Ectodermal cell (in vitro differentiated cells): ENCODE measurements around the gene METTL26.

Experiments
- H3K27ac ChIP-seq: 2 replicates; pipeline ENCODE4 v1.7.0; 2013; ENCODE audit warnings: mild to moderate bottlenecking, low read depth, low read length; ENCODE audit not compliant: insufficient read depth, poor library complexity, severe bottlenecking
- H3K27me3 ChIP-seq: 2 replicates; pipeline ENCODE4 v1.7.0; 2013; ENCODE audit warnings: mild to moderate bottlenecking, low read length; ENCODE audit not compliant: insufficient read depth, control insufficient read depth, poor library complexity, severe bottlenecking
- H3K36me3 ChIP-seq: one replicate; pipeline ENCODE4 v1.7.0; 2013; ENCODE audit warnings: low read length; ENCODE audit not compliant: control insufficient read depth, insufficient read depth
- H3K4me1 ChIP-seq: one replicate; pipeline ENCODE4 v1.7.0; 2013; ENCODE audit warnings: low read length; ENCODE audit not compliant: control insufficient read depth, insufficient read depth
- H3K4me3 ChIP-seq: 2 replicates; pipeline ENCODE4 v1.7.0; 2013; ENCODE audit warnings: low read depth, low read length, control low read depth; ENCODE audit not compliant: insufficient read depth
- H3K9me3 ChIP-seq: 2 replicates; pipeline ENCODE4 v1.7.0; 2013; ENCODE audit warnings: mild to moderate bottlenecking, low read length, moderate library complexity; ENCODE audit not compliant: control insufficient read depth
- WGBS, 2 experiments: methylation state at CpG; one replicate each; pipeline ENCODE4 v1.1.7; 2013; ENCODE audit warnings: missing lambda C conversion rate in 2 of 2; 5-methylcytosine and 5-hydroxymethylcytosine counted together

METTL26 gene

GRCh38 chr16:644556-644955 lies 8.5 kb upstream of the METTL26 start:
- H3K27ac ChIP-seq, result no peak overlapping the region
- H3K4me3 ChIP-seq, result no peak overlapping the region
- H3K27me3 ChIP-seq, result peaks cover 34% of the 10 kb centered on the region
- 92 to 96% methylated on average over 12 of the region's 12 CpGs for WGBS, 2 experiments
- no peaks in the 10 kb centered on the region for H3K9me3 ChIP-seq
- H3K36me3 ChIP-seq, result no peaks in the 10 kb centered on the region
- H3K4me1 ChIP-seq, result peaks cover 7% of the 10 kb centered on the region

DNA sequence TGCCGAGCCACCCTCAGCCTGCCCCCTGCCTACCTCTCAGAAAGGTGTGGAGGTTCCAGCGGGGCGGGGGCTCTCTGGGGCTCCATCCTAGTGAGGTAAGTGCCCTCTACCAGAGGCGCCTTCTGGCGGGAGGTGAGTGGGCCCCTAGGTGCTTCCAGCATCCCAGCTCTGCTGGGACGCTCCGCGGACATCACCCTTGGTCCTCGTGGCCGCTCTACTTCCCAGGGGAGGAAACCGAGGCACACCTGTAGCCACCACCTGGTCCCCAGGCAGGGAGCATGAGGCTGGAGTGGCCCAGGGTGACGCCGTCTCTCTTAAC lies 6.9 kb upstream of the METTL26 start:
- no peaks in the 10 kb centered on the region for H3K9me3 ChIP-seq
- no peaks in the 10 kb centered on the region for H3K36me3 ChIP-seq
- WGBS, 2 experiments, result 84 to 89% methylated on average over 13 of the region's 13 CpGs
- H3K4me1 ChIP-seq, result peaks cover 13% of the 10 kb centered on the region
- H3K27ac ChIP-seq, result no peak overlapping the region
- peaks cover 34% of the 10 kb centered on the region for H3K27me3 ChIP-seq
- H3K4me3 ChIP-seq, result no peak overlapping the region

- H3K4me3 ChIP-seq, result peak overlapping the region; percentile 50
- H3K36me3 ChIP-seq, result no peaks in the 10 kb centered on the region
- H3K9me3 ChIP-seq, result no peaks in the 10 kb centered on the region
- WGBS, 2 experiments, result 10% methylated on average over 72 of the region's 72 CpGs
- H3K27me3 ChIP-seq, result peaks cover 34% of the 10 kb centered on the region
- H3K4me1 ChIP-seq, result peaks cover 19% of the 10 kb centered on the region
- H3K27ac ChIP-seq, result no peak overlapping the region
These were observed 6.3 kb upstream of the METTL26 start for GRCh38 chr16:642189-643049.

DNA sequence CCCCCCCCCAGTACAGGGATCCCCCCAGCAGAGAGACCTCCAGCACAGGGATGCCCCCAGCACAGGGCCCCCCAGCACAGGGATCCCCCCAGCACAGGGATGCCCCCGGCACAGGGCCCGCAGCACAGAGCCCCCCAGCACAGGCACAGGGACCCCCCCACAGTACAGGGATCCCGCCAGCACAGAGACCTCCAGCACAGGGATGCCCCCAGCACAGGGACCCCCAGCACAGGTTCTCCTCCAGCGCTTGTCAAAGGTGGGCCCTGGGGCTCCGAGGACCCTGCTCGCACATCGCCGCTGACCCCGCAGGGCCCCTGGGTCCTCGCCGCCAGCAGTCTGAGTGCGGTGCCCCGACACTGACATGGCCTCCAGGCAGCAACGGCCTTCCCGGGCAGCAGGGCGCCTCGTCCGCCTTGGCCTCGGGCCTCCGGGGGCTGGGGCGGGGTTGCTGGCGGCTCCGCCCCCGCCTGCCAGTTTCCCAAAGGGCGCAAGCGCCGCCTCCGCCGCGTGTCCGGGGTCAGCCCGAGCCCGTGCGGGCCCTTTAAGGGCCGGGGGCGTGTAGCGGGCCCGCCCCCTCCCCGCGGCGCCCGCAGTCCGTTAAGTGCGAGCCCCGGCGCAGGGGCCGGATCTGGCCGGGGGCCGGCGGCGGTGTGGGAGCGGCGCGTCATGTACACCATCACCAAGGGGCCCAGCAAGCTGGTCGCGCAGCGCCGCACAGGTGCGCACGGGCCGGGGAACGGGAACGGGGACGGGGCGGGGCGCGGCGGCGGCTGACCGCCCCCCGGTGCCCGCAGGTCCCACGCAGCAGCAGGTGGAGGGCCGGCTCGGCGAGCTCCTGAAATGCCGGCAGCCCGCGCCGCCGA lies 5.5 kb upstream of the METTL26 start, which contains the start of gene MCRIP2:
Gene MCRIP2, plus strand, starts transcription at position 503 of the 863 bp plus-strand sequence. Its CDS starts 164 bp downstream, at position 667.
- 2 to 3% methylated on average over 80 to 81 of the region's 81 CpGs for WGBS, 2 experiments
- peaks cover 22% of the 10 kb centered on the region for H3K4me1 ChIP-seq
- no peak within 1 kb of the TSS for H3K27ac ChIP-seq
- H3K4me3 ChIP-seq, result peak within 1 kb of the TSS; percentile 50
- no peaks in the 10 kb centered on the region for H3K9me3 ChIP-seq
- no peaks in the 10 kb centered on the region for H3K36me3 ChIP-seq
- H3K27me3 ChIP-seq, result peaks cover 34% of the 10 kb centered on the region

GRCh38 chr16:640614-641013 lies 4.5 kb upstream of the METTL26 start:
- peaks cover 34% of the 10 kb centered on the region for H3K27me3 ChIP-seq
- WGBS, 2 experiments, result 87 to 95% methylated on average over 3 to 4 of the region's 5 CpGs
- H3K9me3 ChIP-seq, result no peaks in the 10 kb centered on the region
- H3K27ac ChIP-seq, result no peak overlapping the region
- no peaks in the 10 kb centered on the region for H3K36me3 ChIP-seq
- peaks cover 22% of the 10 kb centered on the region for H3K4me1 ChIP-seq
- no peak overlapping the region for H3K4me3 ChIP-seq

GRCh38 chr16:638836-639235 lies 2.7 kb upstream of the METTL26 start:
- H3K27ac ChIP-seq, result no peak overlapping the region
- peaks cover 30% of the 10 kb centered on the region for H3K27me3 ChIP-seq
- H3K4me3 ChIP-seq, result no peak overlapping the region
- 86 to 92% methylated on average over 9 of the region's 9 CpGs for whole genome bisulfite sequencing, 2 experiments
- no peaks in the 10 kb centered on the region for H3K9me3 ChIP-seq
- no peaks in the 10 kb centered on the region for H3K36me3 ChIP-seq
- H3K4me1 ChIP-seq, result peaks cover 30% of the 10 kb centered on the region

GRCh38 chr16:638034-638543 lies 2.0 kb upstream of the METTL26 start:
- Histone ChIP-seq H3K27me3 (peaks cover 22% of the 10 kb centered on the region), H3K27ac (no peak overlapping the region), H3K9me3 (no peaks in the 10 kb centered on the region), H3K4me1 (peaks cover 30% of the 10 kb centered on the region), H3K36me3 (no peaks in the 10 kb centered on the region), H3K4me3 (no peak overlapping the region)
- 78 to 80% methylated on average over 15 of the region's 15 CpGs for WGBS, 2 experiments

- WGBS, 2 experiments, result 28 to 29% methylated on average over 53 of the region's 53 CpGs
- Histone ChIP-seq H3K36me3 (no peaks in the 10 kb centered on the region), H3K27me3 (peaks cover 15% of the 10 kb centered on the region), H3K4me3 (peak overlapping the region; percentile 77), H3K27ac (peak overlapping the region; percentile 55), H3K9me3 (no peaks in the 10 kb centered on the region), H3K4me1 (peaks cover 31% of the 10 kb centered on the region)
These were observed 1.2 kb upstream of the METTL26 start for GRCh38 chr16:637081-638018.

- Histone ChIP-seq H3K9me3 (no peaks in the 10 kb centered on the region), H3K36me3 (no peaks in the 10 kb centered on the region), H3K4me1 (peaks cover 30% of the 10 kb centered on the region), H3K4me3 (peak overlapping the region; percentile 77), H3K27ac (no peak overlapping the region), H3K27me3 (no peaks in the 10 kb centered on the region)
- 10 to 11% methylated on average over 55 of the region's 55 CpGs for WGBS, 2 experiments
These were observed 416 bp downstream of the METTL26 start for GRCh38 chr16:635573-636205.
